HepG2 (cell line): ENCODE measurements around the gene RPA4. TPM values are rescaled to one million over a fixed set of nuclear protein-coding genes. Genes with fewer than 3 reads are reported as not detected.
"Not testable (repeated sequence)": the region's sequence is repeated elsewhere in the genome, so short reads cannot be mapped to it uniquely, and the experiment has no call there.

Experiments used
- ATAC-seq: fragments of 200-7000 bp; cut with Tn5 transposase; 3 replicates; pipeline ENCODE4 v1.9.1; 2020; ENCODE audit warnings: mild to moderate bottlenecking, moderate library complexity
- BruUV-seq: library from RNA; stranded (reverse); fragments of 400-500 nt; replicated peaks from 2 replicates; lab custom pipeline; 2021; lab: Mats Ljungman, UMichigan
- CTCF ChIA-PET: fragments of 300-600 bp; formaldehyde crosslinking; extraction: SDS; loops from one replicate; lab custom pipeline; 2021; ENCODE audit warnings: low total read pairs, inconsistent platforms, low intra/inter-chr PET ratio; lab: Yijun Ruan, JAX
- POLR2A ChIA-PET: fragments of 350-600 bp; sonication (Branson Sonifier 250); formaldehyde crosslinking; loops from one replicate; lab custom pipeline; 2020; ENCODE audit warnings: antibody characterized with exemption, inconsistent platforms; lab: Yijun Ruan, JAX
- DNase-seq: peaks from one replicate; pipeline ENCODE4 v3.0.0-alpha.2; 2015; ENCODE audit warnings: low spot score
- FAIRE-seq: peaks from 3 replicates; lab custom pipeline; 2011; peaks lifted over from hg19 to GRCh38; lab: Jason Lieb, UNC
- H2AFZ ChIP-seq: one replicate; pipeline ENCODE4 v1.6.1; 2011; ENCODE audit warnings: low read length, inconsistent platforms
- H3K27ac ChIP-seq: fragments of 300-600 bp; 3 replicates; pipeline ENCODE4 v1.8.0; 2011; ENCODE audit warnings: mixed run types, mild to moderate bottlenecking, mixed read lengths, low read length, inconsistent platforms; ENCODE audit not compliant: insufficient read depth; ENCODE audit errors: extremely low read length
- H3K27me3 ChIP-seq, 2 experiments: fragments of 200-600 bp in 1 of 2; 2 replicates in 1 of 2; 3 replicates in 1 of 2; pipeline versions ENCODE4 v1.6.0 to v1.8.0; 2011; ENCODE audit warnings: low read length in 2 of 2, mild to moderate bottlenecking in 2 of 2, moderate library complexity in 2 of 2, inconsistent platforms in 1 of 2; ENCODE audit not compliant: insufficient read depth in 2 of 2, control insufficient read depth in 1 of 2
- H3K36me3 ChIP-seq, 2 experiments: fragments of 200-600 bp in 1 of 2; replicated peaks in 1 of 2; 2 replicates in 1 of 2; 3 replicates in 1 of 2; pipeline versions ENCODE4 v1.5.1 to v1.8.0; 2011; ENCODE audit warnings: low read length in 2 of 2, inconsistent platforms in 1 of 2; ENCODE audit not compliant: insufficient read depth in 2 of 2, control insufficient read depth in 1 of 2
- H3K4me1 ChIP-seq: 2 replicates; pipeline ENCODE4 v1.5.1; 2012; ENCODE audit warnings: low read length, inconsistent platforms; ENCODE audit not compliant: insufficient read depth
- H3K4me2 ChIP-seq: 2 replicates; pipeline ENCODE4 v1.6.0; 2011; ENCODE audit warnings: low read depth, low read length, inconsistent platforms
- H3K4me3 ChIP-seq, 3 experiments: fragments of 200-600 bp in 1 of 3; sonication (generic), shearing (Covaris generic) in 1 of 3; replicated peaks in 1 of 3; 2 replicates each; pipeline ENCODE4 v1.5.1; 2011 to 2016; ENCODE audit warnings: low read length in 3 of 3, inconsistent platforms in 2 of 3, low read depth in 2 of 3, mild to moderate bottlenecking in 2 of 3, control low read depth in 1 of 3, mixed read lengths in 1 of 3; ENCODE audit not compliant: insufficient read depth in 1 of 3
- H3K79me2 ChIP-seq: one replicate; pipeline ENCODE4 v1.6.1; 2011; ENCODE audit warnings: low read length, inconsistent platforms; ENCODE audit not compliant: insufficient read depth
- H3K9ac ChIP-seq: 2 replicates; pipeline ENCODE4 v1.6.0; 2011; ENCODE audit warnings: mild to moderate bottlenecking, low read depth, low read length, inconsistent platforms; ENCODE audit not compliant: insufficient read depth
- H3K9me3 ChIP-seq: 2 replicates; pipeline ENCODE4 v1.5.1; 2012; ENCODE audit warnings: mild to moderate bottlenecking, low read length
- H4K20me1 ChIP-seq: 2 replicates; pipeline ENCODE4 v1.6.0; 2011; ENCODE audit warnings: inconsistent platforms, mild to moderate bottlenecking, low read length, moderate library complexity; ENCODE audit not compliant: insufficient read depth
- CENPT ChIP-seq: sonication (generic); formaldehyde crosslinking; IDR thresholded peaks from 2 replicates; pipeline ENCODE4 v1.8.0; 2022; ENCODE audit warnings: low read depth, mild to moderate bottlenecking, moderate library complexity, missing genetic modification reagents
- MIXL1 ChIP-seq: IDR thresholded peaks from 2 replicates; pipeline ENCODE4 v1.6.1; 2016
- ZBTB14 ChIP-seq: sonication (generic); formaldehyde crosslinking; IDR thresholded peaks from 2 replicates; pipeline ENCODE4 v1.4.0; 2020; ENCODE audit warnings: missing genetic modification reagents
- ZNF10 ChIP-seq: sonication (generic); formaldehyde crosslinking; IDR thresholded peaks from 2 replicates; pipeline ENCODE4 v1.4.0; 2020; ENCODE audit warnings: mild to moderate bottlenecking, low read depth, missing genetic modification reagents, borderline replicate concordance
- WGBS: methylation state at CpG from one replicate; pipeline ENCODE4 v1.1.6; 2017; ENCODE audit warnings: low lambda C conversion rate; 5-methylcytosine and 5-hydroxymethylcytosine counted together
- in situ Hi-C: cut with HindIII; loops from 2 replicates; pipeline ENCODE4 v1.10.0; 2017; ENCODE audit warnings: low pct_unique_long_range_greater_than_20kb; ENCODE audit not compliant: extremely low pct_ligation_motif_present
- intact Hi-C: fragments of 100-400 bp; cut with micrococcal nuclease; formaldehyde crosslinking; loops from one replicate; pipeline ENCODE4 v1.10.0; 2022; ENCODE audit not compliant: unreplicated experiment
- polyA plus RNA-seq, 8 experiments: library from polyadenylated mRNA; depleted of rRNA in 3 of 8; stranded (reverse) in 7 of 8; unstranded in 1 of 8; fragments of >200 nt; fragmentation: Illumina TruSeq in 4 of 8; extraction: Trizol in 4 of 8; gene quantifications; 2 replicates each; pipeline versions ENCODE4 v1.2.1 to v1.2.3, GENCODE V29; 2011 to 2016; ENCODE audit warnings: low read depth in 4 of 8, missing spikeins in 1 of 8, mixed read lengths in 1 of 8; ENCODE audit not compliant: insufficient read depth in 1 of 8
- total RNA-seq, 5 experiments: library from RNA; depleted of rRNA; stranded (reverse); fragments of >200 nt; fragmentation: Illumina TruSeq; extraction: Trizol; gene quantifications; 2 replicates each; pipeline ENCODE4 v1.2.3, GENCODE V29; 2016; ENCODE audit warnings: low read depth in 1 of 5

The RPA4 gene
- total and polyA plus RNA-seq, 2 of the 13 experiments (the other 11 are each of a cell fraction or from before 2014, with no cell fraction given), result 0.38 TPM; not detected in 1

GRCh38 chrX:96846841-96847240 lies 36.9 kb upstream of the RPA4 start:
- H3K4me3 ChIP-seq, result no peak overlapping the region
- H4K20me1 ChIP-seq, result no peaks in the 10 kb centered on the region
- ATAC-seq, result no peak
- POLR2A ChIA-PET, result no interaction called here
- no peak overlapping the region for H3K27ac ChIP-seq
- in situ Hi-C loops (no loop called here), intact Hi-C loops (no loop called here)
- no peaks in the 10 kb centered on the region for H3K9me3 ChIP-seq
- no peak overlapping the region for H3K4me2 ChIP-seq
- BruUV-seq, result no TSS peak
- no peak overlapping the region for H3K9ac ChIP-seq
- no peaks in the 10 kb centered on the region for H3K4me1 ChIP-seq
- WGBS, result 91% methylated on average over 1 of the region's 1 CpG
- TF ChIP-seq MIXL1 (CRISPR knock-in tag) (no peak), ZBTB14 (CRISPR knock-in tag) (no peak), ZNF10 (CRISPR knock-in tag) (no peak), CENPT (no peak)
- H3K79me2 ChIP-seq, result no peaks in the 10 kb centered on the region
- DNase-seq, result no peak
- no peak overlapping the region for H2AFZ ChIP-seq
- H3K27me3 ChIP-seq, result no peaks in the 10 kb centered on the region
- FAIRE-seq, result no peak
- CTCF ChIA-PET, result no interaction called here
- H3K36me3 ChIP-seq, result no peaks in the 10 kb centered on the region

GRCh38 chrX:96859422-96859821 lies 24.3 kb upstream of the RPA4 start:
- ATAC-seq, H3K9ac ChIP-seq, H3K36me3 ChIP-seq, CTCF ChIA-PET, DNase-seq, H3K4me2 ChIP-seq, POLR2A ChIA-PET, H3K4me3 ChIP-seq, H3K27me3 ChIP-seq, FAIRE-seq, H4K20me1 ChIP-seq, H3K9me3 ChIP-seq, H3K79me2 ChIP-seq, H3K4me1 ChIP-seq, in situ Hi-C loops, intact Hi-C loops, H2AFZ ChIP-seq, BruUV-seq, H3K27ac ChIP-seq: not testable (repeated sequence)
- 100% methylated on average over 4 of the region's 4 CpGs for WGBS
